HL-60 (cell line): ENCODE measurements around the gene NTRK2.

Experiments
- DNase-seq, 2 experiments: peaks; one replicate each; pipeline ENCODE4 v3.0.0-alpha.2; 2010 to 2020; ENCODE audit warnings: low read depth in 1 of 2, low spot score in 1 of 2
- H3K27ac ChIP-seq: fragments of 250-450 bp; sonication (Bioruptor Pico); replicated peaks from 2 replicates; pipeline ENCODE4 v1.5.1; 2020; ENCODE audit warnings: mild to moderate bottlenecking, moderate library complexity
- H3K27me3 ChIP-seq: fragments of 250-450 bp; sonication (Bioruptor Pico); 2 replicates; pipeline ENCODE4 v1.5.1; 2021; ENCODE audit warnings: mild to moderate bottlenecking, moderate library complexity; ENCODE audit not compliant: insufficient read depth, poor library complexity, severe bottlenecking
- H3K4me3 ChIP-seq: replicated peaks from 2 replicates; pipeline ENCODE4 v1.5.1; 2011; ENCODE audit warnings: mild to moderate bottlenecking, control low read depth, low read length; ENCODE audit not compliant: insufficient read depth
- GABPA ChIP-seq: IDR thresholded peaks from 2 replicates; pipeline ENCODE4 v1.6.1; 2012; ENCODE audit warnings: low read depth
- POLR2AphosphoS5 ChIP-seq: IDR thresholded peaks from 2 replicates; pipeline ENCODE4 v1.6.1; 2012; ENCODE audit warnings: low read depth
- REST ChIP-seq: IDR thresholded peaks from 2 replicates; pipeline ENCODE4 v1.6.1; 2012; ENCODE audit warnings: low read depth; ENCODE audit not compliant: insufficient replicate concordance
- SPI1 ChIP-seq: IDR thresholded peaks from 2 replicates; pipeline ENCODE4 v1.6.1; 2012; ENCODE audit warnings: low read depth, mild to moderate bottlenecking, borderline replicate concordance
- TF ChIP-seq, protein P1 (sequence below): IDR thresholded peaks from one replicate; pipeline ENCODE4 v1.5.1; 2011; ENCODE audit warnings: low read length, control low read depth, inconsistent platforms; ENCODE audit not compliant: insufficient read depth

The NTRK2 gene

DNA sequence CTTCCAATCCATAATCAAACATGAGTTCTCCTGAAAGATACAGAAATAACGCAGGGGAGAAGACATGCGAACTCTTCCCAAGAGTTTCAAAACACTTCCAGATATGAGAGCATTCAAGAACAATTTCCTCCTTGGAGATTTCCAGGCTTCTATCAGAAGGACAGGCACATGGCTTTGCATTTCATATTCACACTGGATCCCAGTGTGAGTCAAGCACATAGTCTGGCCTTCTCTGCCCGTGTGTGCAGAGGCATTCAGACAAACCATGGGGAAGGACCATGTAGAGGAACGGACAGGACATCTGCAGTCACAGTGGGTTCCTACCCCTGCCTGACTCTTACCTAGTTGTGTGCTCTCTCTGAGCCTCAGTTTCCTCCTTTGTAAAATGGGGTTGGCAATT lies 384.5 kb downstream of the NTRK2 start:
- H3K27me3 ChIP-seq: no peaks in the 10 kb centered on the region
- no peak for DNase-seq
- TF ChIP-seq SPI1 (no peak), REST (no peak), GABPA (no peak), POLR2AphosphoS5 (no peak)
- TF ChIP-seq, protein P1, sequence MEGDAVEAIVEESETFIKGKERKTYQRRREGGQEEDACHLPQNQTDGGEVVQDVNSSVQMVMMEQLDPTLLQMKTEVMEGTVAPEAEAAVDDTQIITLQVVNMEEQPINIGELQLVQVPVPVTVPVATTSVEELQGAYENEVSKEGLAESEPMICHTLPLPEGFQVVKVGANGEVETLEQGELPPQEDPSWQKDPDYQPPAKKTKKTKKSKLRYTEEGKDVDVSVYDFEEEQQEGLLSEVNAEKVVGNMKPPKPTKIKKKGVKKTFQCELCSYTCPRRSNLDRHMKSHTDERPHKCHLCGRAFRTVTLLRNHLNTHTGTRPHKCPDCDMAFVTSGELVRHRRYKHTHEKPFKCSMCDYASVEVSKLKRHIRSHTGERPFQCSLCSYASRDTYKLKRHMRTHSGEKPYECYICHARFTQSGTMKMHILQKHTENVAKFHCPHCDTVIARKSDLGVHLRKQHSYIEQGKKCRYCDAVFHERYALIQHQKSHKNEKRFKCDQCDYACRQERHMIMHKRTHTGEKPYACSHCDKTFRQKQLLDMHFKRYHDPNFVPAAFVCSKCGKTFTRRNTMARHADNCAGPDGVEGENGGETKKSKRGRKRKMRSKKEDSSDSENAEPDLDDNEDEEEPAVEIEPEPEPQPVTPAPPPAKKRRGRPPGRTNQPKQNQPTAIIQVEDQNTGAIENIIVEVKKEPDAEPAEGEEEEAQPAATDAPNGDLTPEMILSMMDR: no peak
- no peak overlapping the region for H3K27ac ChIP-seq
- no peak overlapping the region for H3K4me3 ChIP-seq

DNA sequence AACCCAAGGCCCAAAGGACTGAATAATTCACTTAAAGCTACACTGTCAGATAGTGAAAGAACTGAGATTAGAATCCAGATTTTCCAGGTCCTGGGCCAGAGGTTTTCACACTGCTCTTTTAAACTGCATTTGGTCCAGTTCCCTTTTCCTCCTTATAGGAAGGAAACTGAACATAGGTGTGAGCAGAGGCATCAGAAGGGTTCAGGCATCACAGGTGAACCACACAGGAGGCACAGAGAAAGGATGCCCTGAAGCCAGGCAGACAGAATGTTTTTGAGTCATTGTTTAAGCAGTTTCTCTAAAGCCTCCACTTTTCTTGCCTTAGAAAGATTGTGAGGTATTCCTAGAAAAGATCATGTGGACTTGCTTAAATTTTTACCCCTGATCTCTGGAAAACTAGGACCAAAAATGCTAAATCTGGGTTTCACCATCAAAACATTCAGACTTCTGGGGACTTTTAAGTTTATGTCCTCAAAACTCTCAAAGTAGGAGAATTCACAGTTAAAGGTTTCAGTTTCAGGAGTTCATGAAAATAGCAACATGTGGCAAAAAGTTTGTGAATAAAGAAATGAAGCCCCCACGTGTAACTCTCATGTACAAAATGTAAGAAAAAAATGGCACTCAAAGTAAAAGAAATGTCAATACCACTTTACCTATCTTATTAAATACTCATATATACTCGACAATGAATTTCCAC lies 386.1 kb downstream of the NTRK2 start:
- no peak overlapping the region for H3K4me3 ChIP-seq
- TF ChIP-seq, protein P1: no peak
- TF ChIP-seq GABPA: no peak
- TF ChIP-seq REST: no peak
- no peak for TF ChIP-seq POLR2AphosphoS5
- no peak for TF ChIP-seq SPI1

DNA sequence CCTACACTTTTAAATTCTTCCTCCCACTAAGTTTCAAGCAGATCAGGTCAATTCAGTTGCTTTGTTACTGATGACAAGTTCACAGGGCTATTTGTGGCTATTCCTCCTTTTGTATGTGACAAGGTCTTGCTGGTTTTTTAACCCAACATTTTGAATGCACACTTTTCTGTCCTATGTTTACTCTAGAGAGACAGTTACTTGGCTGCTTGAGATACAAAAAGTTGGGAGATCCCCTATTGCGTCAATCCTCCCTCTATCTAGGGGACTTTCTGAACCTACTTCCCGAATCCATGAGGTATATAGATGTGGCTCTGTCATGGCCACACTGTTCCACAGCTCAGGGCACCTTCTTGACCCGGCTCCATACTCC lies 386.7 kb downstream of the NTRK2 start:
- Histone ChIP-seq H3K27me3 (peaks cover 2% of the 10 kb centered on the region), H3K4me3 (no peak overlapping the region), H3K27ac (no peak overlapping the region)
- DNase-seq: no peak
- TF ChIP-seq POLR2AphosphoS5 (no peak), REST (no peak), SPI1 (no peak), GABPA (no peak)
- TF ChIP-seq, protein P1: no peak

More for the DNA sequence above, 386.1 kb downstream of the NTRK2 start:
- Histone ChIP-seq H3K27ac (no peak overlapping the region), H3K27me3 (peaks cover 2% of the 10 kb centered on the region)
- no peak for DNase-seq
